Right atrium auricular region (tissue), 2 donors: ENCODE data around the gene FLT1. TPM values are rescaled to one million over a fixed set of nuclear protein-coding genes. Genes with fewer than 3 reads are reported as not detected.

Experiments used
- DNase-seq: peaks from one replicate; pipeline ENCODE4 v3.0.0-alpha.2; 2019; ENCODE audit warnings: low spot score
- H3K27ac ChIP-seq, 2 donors: fragments of 200-600 bp; sonication (generic); 1 replicate in 1 of 2; 2 replicates in 1 of 2; pipeline ENCODE4 v1.5.1; 2016 to 2019
- H3K27me3 ChIP-seq, 2 donors: fragments of 200-600 bp; sonication (generic); one replicate each; pipeline versions ENCODE4 v1.5.1 to v1.6.0; 2017 to 2019
- H3K36me3 ChIP-seq: fragments of 200-600 bp; sonication (generic); one replicate; pipeline ENCODE4 v1.5.1; 2016
- H3K4me1 ChIP-seq, 2 donors: fragments of 200-600 bp; sonication (generic); one replicate each; pipeline versions ENCODE4 v1.5.1 to v1.6.0; 2017 to 2019
- H3K4me3 ChIP-seq, 2 donors: fragments of 200-600 bp; sonication (generic); 1 replicate in 1 of 2; 2 replicates in 1 of 2; pipeline ENCODE4 v1.5.1; 2017 to 2019; ENCODE audit warnings: mild to moderate bottlenecking in 1 of 2, moderate library complexity in 1 of 2
- H3K9me3 ChIP-seq, 2 donors: fragments of 200-600 bp; sonication (generic); one replicate each; pipeline ENCODE4 v1.5.1; 2019
- total RNA-seq, 2 donors: library from RNA; depleted of rRNA; stranded (reverse); fragments of >200 nt; gene quantifications; one replicate each; pipeline ENCODE4 v1.1.0, GENCODE V29; 2016
- TF ChIP-seq, protein P1 (sequence below), 2 donors: fragments of 200-600 bp; sonication (generic); IDR thresholded peaks; one replicate each; pipeline ENCODE4 v1.5.1; 2019; ENCODE audit warnings: antibody characterized with exemption in 2 of 2

Gene FLT1
- total RNA-seq, 2 donors from 2014 or later, result 40.0 to 51.3 TPM

DNA sequence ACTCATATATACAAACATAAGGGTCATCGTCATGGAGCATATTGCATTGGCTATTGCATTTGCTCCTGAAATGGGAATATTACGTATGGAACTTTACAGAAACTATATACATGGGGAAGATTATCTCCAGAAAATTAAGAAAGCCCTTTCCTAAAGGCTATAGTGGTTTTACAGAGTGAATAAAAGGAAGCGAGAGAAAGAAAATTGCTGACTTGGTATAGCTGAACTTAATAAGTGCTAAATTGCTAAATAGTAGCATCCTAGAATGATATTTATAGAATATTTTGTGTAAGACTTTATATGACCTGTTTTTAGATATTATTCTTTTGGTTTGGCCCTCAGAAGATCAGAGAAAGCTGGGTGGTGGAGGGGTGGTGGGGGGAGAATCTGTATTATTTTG lies 114.6 kb downstream of the FLT1 start:
- Histone ChIP-seq H3K9me3 (no peaks in the 10 kb centered on the region), H3K27ac (no peak overlapping the region), H3K27me3 (no peaks in the 10 kb centered on the region), H3K4me1 (peaks cover 0 to 3% of the 10 kb centered on the region in 2 donors), H3K4me3 (no peak overlapping the region), H3K36me3 (no peaks in the 10 kb centered on the region)
- DNase-seq, result no peak
- TF ChIP-seq, protein P1, sequence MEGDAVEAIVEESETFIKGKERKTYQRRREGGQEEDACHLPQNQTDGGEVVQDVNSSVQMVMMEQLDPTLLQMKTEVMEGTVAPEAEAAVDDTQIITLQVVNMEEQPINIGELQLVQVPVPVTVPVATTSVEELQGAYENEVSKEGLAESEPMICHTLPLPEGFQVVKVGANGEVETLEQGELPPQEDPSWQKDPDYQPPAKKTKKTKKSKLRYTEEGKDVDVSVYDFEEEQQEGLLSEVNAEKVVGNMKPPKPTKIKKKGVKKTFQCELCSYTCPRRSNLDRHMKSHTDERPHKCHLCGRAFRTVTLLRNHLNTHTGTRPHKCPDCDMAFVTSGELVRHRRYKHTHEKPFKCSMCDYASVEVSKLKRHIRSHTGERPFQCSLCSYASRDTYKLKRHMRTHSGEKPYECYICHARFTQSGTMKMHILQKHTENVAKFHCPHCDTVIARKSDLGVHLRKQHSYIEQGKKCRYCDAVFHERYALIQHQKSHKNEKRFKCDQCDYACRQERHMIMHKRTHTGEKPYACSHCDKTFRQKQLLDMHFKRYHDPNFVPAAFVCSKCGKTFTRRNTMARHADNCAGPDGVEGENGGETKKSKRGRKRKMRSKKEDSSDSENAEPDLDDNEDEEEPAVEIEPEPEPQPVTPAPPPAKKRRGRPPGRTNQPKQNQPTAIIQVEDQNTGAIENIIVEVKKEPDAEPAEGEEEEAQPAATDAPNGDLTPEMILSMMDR (IDR thresholded peaks at IDR 0.05), result no peak

- Histone ChIP-seq H3K36me3 (no peaks in the 10 kb centered on the region), H3K4me3 (no peak overlapping the region), H3K27ac (no peak overlapping the region), H3K9me3 (no peaks in the 10 kb centered on the region), H3K27me3 (no peaks in the 10 kb centered on the region), H3K4me1 (peaks cover 0 to 3% of the 10 kb centered on the region in 2 donors)
- TF ChIP-seq, protein P1 (IDR thresholded peaks at IDR 0.05), result no peak
- no peak for DNase-seq
Measured at GRCh38 chr13:28379371-28380083, 115.4 kb downstream of the FLT1 start.

GRCh38 chr13:28376604-28377003 lies 118.3 kb downstream of the FLT1 start:
- DNase-seq, result no peak
- no peak overlapping the region for H3K27ac ChIP-seq

GRCh38 chr13:28375250-28375930 lies 119.5 kb downstream of the FLT1 start:
- peaks cover 0 to 3% of the 10 kb centered on the region in 2 donors for H3K4me1 ChIP-seq
- H3K4me3 ChIP-seq, result no peak overlapping the region
- H3K9me3 ChIP-seq, result no peaks in the 10 kb centered on the region
- DNase-seq, result no peak
- TF ChIP-seq, protein P1 (IDR thresholded peaks at IDR 0.05), result no peak
- no peak overlapping the region for H3K27ac ChIP-seq
- H3K36me3 ChIP-seq, result peaks cover 4% of the 10 kb centered on the region
- H3K27me3 ChIP-seq, result no peaks in the 10 kb centered on the region

More at GRCh38 chr13:28376604-28377003, 118.3 kb downstream of the FLT1 start:
- Histone ChIP-seq H3K4me3 (no peak overlapping the region), H3K27me3 (no peaks in the 10 kb centered on the region), H3K36me3 (peaks cover 4% of the 10 kb centered on the region), H3K4me1 (peaks cover 0 to 3% of the 10 kb centered on the region in 2 donors), H3K9me3 (no peaks in the 10 kb centered on the region)
- TF ChIP-seq, protein P1 (IDR thresholded peaks at IDR 0.05), result no peak

- TF ChIP-seq, protein P1 (IDR thresholded peaks at IDR 0.05), result no peak
- Histone ChIP-seq H3K36me3 (peaks cover 4% of the 10 kb centered on the region), H3K27me3 (no peaks in the 10 kb centered on the region), H3K4me1 (peaks cover 0 to 3% of the 10 kb centered on the region in 2 donors), H3K4me3 (no peak overlapping the region), H3K9me3 (no peaks in the 10 kb centered on the region), H3K27ac (no peak overlapping the region)
- DNase-seq, result no peak
Measured at GRCh38 chr13:28373810-28374209, 121.1 kb downstream of the FLT1 start.
